ENCODE results near the gene ANTXR2. TPM values are rescaled to one million over a fixed set of nuclear protein-coding genes. Genes with fewer than 3 reads are reported as not detected.

ANTXR2 gene
- total RNA-seq, 1 experiment from 2014 or later = 31.0 TPM

DNA sequence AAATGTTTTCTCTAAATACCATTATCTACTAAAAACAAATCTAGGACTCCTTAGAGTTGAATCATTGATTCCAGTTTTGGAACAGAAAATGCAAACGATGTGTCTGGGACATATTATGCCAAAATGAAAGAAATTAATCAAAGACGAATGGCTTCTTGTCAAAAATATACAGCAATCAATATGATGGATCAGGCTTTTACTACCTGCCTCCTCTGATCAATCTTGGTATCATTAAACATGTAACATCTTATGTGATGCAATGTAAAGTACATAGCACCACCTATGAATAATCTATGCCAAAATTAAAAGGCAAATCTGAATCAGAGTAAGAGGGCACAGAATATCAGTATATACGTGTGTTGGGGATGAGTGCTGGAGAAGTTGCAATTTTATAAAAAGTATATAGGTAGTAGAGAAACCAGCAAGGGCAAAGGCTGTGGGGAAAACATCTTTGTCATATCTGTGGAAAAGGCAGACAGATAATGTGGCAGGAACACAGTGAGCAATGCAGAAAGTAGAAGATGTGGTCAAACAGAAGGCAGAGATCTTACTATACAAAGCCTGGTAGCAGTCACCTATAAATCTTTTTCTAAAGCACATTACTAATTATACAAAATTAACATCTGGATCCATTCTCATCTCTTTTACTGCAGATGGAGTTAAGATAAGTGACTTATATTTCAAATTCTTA is 152.7 kb downstream of the ANTXR2 start:
- TF ChIP-seq, protein P1, sequence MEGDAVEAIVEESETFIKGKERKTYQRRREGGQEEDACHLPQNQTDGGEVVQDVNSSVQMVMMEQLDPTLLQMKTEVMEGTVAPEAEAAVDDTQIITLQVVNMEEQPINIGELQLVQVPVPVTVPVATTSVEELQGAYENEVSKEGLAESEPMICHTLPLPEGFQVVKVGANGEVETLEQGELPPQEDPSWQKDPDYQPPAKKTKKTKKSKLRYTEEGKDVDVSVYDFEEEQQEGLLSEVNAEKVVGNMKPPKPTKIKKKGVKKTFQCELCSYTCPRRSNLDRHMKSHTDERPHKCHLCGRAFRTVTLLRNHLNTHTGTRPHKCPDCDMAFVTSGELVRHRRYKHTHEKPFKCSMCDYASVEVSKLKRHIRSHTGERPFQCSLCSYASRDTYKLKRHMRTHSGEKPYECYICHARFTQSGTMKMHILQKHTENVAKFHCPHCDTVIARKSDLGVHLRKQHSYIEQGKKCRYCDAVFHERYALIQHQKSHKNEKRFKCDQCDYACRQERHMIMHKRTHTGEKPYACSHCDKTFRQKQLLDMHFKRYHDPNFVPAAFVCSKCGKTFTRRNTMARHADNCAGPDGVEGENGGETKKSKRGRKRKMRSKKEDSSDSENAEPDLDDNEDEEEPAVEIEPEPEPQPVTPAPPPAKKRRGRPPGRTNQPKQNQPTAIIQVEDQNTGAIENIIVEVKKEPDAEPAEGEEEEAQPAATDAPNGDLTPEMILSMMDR (IDR thresholded peaks at IDR 0.05; ENCODE audit: unreplicated experiment) = no peak
- no TSS peak for BruUV-seq (replicated peaks)
- POLR2A ChIA-PET = no interaction called here
- Mint-ChIP-seq H3K4me3 (ENCODE audit: unreplicated experiment) (no peak overlapping the region), H3K4me1 (ENCODE audit: insufficient read depth, unreplicated experiment) (no peaks in the 10 kb centered on the region), H3K27me3 (ENCODE audit: insufficient read depth, unreplicated experiment) (no peaks in the 10 kb centered on the region), H3K27ac (ENCODE audit: low read depth, unreplicated experiment) (no peak overlapping the region), H3K9me3 (ENCODE audit: unreplicated experiment) (peaks cover 9% of the 10 kb centered on the region), H3K36me3 (ENCODE audit: insufficient read depth, unreplicated experiment) (peaks cover 7% of the 10 kb centered on the region)
- intact Hi-C loops (cut with micrococcal nuclease) = no loop called here
- no peak for DNase-seq (ENCODE audit: unreplicated experiment)
- CTCF ChIA-PET = no interaction called here

DNA sequence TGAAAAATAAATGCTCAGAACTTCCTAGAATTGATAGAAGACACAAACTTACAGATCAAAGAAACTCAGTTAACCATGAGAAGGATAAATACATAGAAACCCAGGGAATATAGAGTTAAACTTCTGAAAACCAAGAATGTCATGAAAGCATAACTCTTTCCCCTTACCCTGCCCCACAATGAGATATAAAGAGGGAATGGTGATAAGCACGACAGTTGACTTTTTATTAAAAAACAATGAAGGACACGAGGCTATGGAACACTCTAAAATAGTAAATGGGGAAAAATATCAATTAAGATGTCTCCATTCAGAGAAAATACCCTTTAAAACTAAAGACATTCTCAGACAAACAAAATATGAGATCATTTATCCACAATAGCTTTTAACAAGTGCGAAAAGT is 154.7 kb downstream of the ANTXR2 start:
- H3K4me1 Mint-ChIP-seq (ENCODE audit: insufficient read depth, unreplicated experiment) = no peaks in the 10 kb centered on the region
- no peak overlapping the region for H3K4me3 Mint-ChIP-seq (ENCODE audit: unreplicated experiment)
- BruUV-seq (replicated peaks) = no TSS peak
- H3K9me3 Mint-ChIP-seq (ENCODE audit: unreplicated experiment) = peaks cover 9% of the 10 kb centered on the region
- DNase-seq (ENCODE audit: unreplicated experiment) = no peak
- CTCF ChIA-PET = interaction anchor here (0.7 to 1.6 kb wide), 3 partner anchors 13 to 188 kb away, joined by 3 to 6 read pairs (median 3); no protein-coding TSS in a partner anchor
- H3K36me3 Mint-ChIP-seq (ENCODE audit: insufficient read depth, unreplicated experiment) = peaks cover 7% of the 10 kb centered on the region
- no peak overlapping the region for H3K27ac Mint-ChIP-seq (ENCODE audit: low read depth, unreplicated experiment)
- POLR2A ChIA-PET = no interaction called here
- TF ChIP-seq, protein P1 (IDR thresholded peaks at IDR 0.05; ENCODE audit: unreplicated experiment) = no peak
- intact Hi-C loops (cut with micrococcal nuclease) = no loop called here
- no peaks in the 10 kb centered on the region for H3K27me3 Mint-ChIP-seq (ENCODE audit: insufficient read depth, unreplicated experiment)

DNA sequence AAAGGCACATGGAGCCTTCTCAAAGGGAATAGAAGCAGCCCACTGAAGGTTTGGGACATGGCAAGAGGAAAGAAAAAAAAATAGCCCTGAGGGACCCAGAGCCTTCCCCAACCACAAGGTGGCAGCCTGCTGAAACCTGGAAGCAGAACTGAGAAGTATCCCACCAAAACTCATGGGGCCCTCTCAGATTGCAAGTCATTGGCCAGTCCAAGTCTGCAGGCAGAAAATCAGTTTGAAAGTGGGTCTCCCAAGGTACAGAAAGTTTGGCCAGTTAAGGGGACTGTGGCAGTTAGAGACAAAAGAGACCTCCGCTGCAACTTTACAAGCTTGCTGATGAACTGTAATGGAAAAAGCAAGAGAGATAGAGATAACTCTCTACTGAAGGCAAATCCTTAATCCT is 155.8 kb downstream of the ANTXR2 start:
- intact Hi-C loops (cut with micrococcal nuclease) = loop anchor here (2.0 kb wide), 2 partner anchors 156 to 298 kb away; partner anchors contain the start of gene ANTXR2
- no peaks in the 10 kb centered on the region for H3K27me3 Mint-ChIP-seq (ENCODE audit: insufficient read depth, unreplicated experiment)
- TF ChIP-seq, protein P1 (IDR thresholded peaks at IDR 0.05; ENCODE audit: unreplicated experiment) = peak; percentile 56
- no peak overlapping the region for H3K4me3 Mint-ChIP-seq (ENCODE audit: unreplicated experiment)
- H3K4me1 Mint-ChIP-seq (ENCODE audit: insufficient read depth, unreplicated experiment) = no peaks in the 10 kb centered on the region
- peaks cover 9% of the 10 kb centered on the region for H3K9me3 Mint-ChIP-seq (ENCODE audit: unreplicated experiment)
- DNase-seq (ENCODE audit: unreplicated experiment) = peak; percentile 53
- ChIA-PET POLR2A (no interaction called here), CTCF (interaction anchor here (0.6 to 1.6 kb wide), 15 partner anchors 12 to 892 kb away, joined by 3 to 6 read pairs (median 3); partner anchors contain the start of genes ANTXR2 and CFAP299)
- H3K27ac Mint-ChIP-seq (ENCODE audit: low read depth, unreplicated experiment) = no peak overlapping the region
- no TSS peak for BruUV-seq (replicated peaks)
- peaks cover 7% of the 10 kb centered on the region for H3K36me3 Mint-ChIP-seq (ENCODE audit: insufficient read depth, unreplicated experiment)

DNA sequence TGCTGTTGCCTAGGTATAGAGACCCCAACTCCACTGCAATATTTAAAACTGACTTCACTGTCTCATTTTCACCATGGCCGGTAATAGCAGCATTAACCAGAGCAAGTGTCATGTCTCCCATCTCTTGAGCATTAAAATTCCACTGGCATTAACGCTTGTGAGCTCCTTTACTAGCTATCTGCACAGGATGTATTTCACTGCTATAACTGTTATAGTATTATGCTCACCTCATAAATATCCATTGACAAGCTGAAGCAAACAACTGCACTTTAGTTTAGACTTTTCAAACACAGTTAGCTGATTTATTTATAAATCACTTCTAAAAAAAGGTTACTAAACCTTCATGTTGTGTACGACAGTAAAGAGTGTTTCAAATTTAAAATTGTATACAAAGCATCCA is 157.8 kb downstream of the ANTXR2 start:
- no peak for DNase-seq (ENCODE audit: unreplicated experiment)
- CTCF ChIA-PET = interaction anchor here (0.5 to 0.9 kb wide), 2 partner anchors 10 to 158 kb away, joined by 3 to 4 read pairs; no protein-coding TSS in a partner anchor
- Mint-ChIP-seq H3K4me3 (ENCODE audit: unreplicated experiment) (no peak overlapping the region), H3K27me3 (ENCODE audit: insufficient read depth, unreplicated experiment) (no peaks in the 10 kb centered on the region), H3K36me3 (ENCODE audit: insufficient read depth, unreplicated experiment) (peaks cover 7% of the 10 kb centered on the region), H3K27ac (ENCODE audit: low read depth, unreplicated experiment) (no peak overlapping the region), H3K4me1 (ENCODE audit: insufficient read depth, unreplicated experiment) (no peaks in the 10 kb centered on the region), H3K9me3 (ENCODE audit: unreplicated experiment) (peaks cover 9% of the 10 kb centered on the region)
- POLR2A ChIA-PET = no interaction called here
- intact Hi-C loops (cut with micrococcal nuclease) = no loop called here
- TF ChIP-seq, protein P1 (IDR thresholded peaks at IDR 0.05; ENCODE audit: unreplicated experiment) = no peak
- no TSS peak for BruUV-seq (replicated peaks)
